Measurements from ENCODE around the gene RHOF.

RHOF gene

DNA sequence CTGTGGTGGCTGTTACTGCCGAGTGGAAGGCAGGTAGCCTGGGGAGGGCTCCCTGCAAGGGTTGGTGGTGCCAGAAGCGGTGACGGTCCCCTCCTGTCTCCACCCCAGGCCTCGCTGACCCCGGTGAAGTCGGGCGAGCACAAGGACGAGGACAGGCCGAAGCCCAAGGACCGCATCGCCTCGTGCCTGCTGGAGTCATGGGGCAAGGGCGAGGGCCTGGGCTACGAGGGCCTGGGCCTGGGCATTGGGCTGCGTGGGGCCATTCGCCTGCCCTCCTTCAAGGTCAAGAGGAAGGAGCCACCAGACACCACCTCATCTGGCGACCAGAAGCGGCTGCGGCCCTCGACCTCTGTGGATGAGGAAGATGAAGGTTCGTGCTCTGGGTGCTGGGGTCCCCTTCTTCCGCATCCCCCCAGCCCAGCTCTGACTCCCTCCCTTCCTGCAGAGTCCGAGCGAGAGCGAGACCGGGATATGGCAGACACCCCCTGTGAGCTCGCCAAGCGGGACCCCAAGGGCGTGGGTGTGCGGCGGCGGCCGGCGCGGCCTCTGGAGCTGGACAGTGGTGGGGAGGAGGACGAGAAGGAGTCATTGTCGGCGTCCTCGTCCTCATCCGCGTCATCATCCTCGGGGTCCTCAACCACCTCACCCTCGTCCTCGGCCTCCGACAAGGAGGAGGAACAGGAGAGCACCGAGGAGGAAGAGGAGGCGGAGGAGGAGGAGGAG, 23.6 kb upstream of the RHOF start:
- peaks cover 94% of the 10 kb centered on the region for H3K36me3 ChIP-seq
- peaks cover 19 to 30% of the 10 kb centered on the region in 2 experiments for H3K4me1 ChIP-seq (ENCODE audit: control insufficient read depth in 1 of 2, insufficient read depth in 1 of 2, low read depth in 1 of 2, low read length in 1 of 2)
- H3K27ac ChIP-seq, result no peak overlapping the region
- H3K9me3 ChIP-seq, result no peaks in the 10 kb centered on the region
- no peaks in the 10 kb centered on the region for H3K27me3 ChIP-seq
- TF ChIP-seq, protein P1, sequence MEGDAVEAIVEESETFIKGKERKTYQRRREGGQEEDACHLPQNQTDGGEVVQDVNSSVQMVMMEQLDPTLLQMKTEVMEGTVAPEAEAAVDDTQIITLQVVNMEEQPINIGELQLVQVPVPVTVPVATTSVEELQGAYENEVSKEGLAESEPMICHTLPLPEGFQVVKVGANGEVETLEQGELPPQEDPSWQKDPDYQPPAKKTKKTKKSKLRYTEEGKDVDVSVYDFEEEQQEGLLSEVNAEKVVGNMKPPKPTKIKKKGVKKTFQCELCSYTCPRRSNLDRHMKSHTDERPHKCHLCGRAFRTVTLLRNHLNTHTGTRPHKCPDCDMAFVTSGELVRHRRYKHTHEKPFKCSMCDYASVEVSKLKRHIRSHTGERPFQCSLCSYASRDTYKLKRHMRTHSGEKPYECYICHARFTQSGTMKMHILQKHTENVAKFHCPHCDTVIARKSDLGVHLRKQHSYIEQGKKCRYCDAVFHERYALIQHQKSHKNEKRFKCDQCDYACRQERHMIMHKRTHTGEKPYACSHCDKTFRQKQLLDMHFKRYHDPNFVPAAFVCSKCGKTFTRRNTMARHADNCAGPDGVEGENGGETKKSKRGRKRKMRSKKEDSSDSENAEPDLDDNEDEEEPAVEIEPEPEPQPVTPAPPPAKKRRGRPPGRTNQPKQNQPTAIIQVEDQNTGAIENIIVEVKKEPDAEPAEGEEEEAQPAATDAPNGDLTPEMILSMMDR (IDR thresholded peaks at IDR 0.05), result no peak
- no peak overlapping the region for H3K4me3 ChIP-seq (ENCODE audit: low read depth in 1 of 2, low read length in 1 of 2)

DNA sequence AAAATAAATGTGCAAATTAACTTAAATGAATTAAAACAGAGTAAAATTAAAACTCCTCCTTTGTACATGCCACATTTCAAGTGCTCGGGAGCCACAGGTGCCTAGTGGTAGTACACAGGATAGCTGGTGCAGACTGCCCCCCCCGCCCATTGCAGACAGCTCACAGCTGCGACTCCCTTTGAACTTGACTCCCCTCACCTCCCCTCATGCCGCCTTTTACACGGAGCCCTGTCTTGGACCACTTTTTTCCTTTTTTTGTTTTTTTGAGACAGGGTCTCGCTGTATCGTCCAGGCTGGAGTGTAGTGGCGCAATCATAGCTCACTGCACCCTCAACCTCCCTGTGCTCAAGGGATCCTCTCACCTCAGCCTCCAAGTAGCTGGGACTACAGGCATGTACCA, 21.8 kb upstream of the RHOF start:
- H3K27me3 ChIP-seq, result no peaks in the 10 kb centered on the region
- peak overlapping the region; percentile 33 for H3K27ac ChIP-seq
- H3K9me3 ChIP-seq, result no peaks in the 10 kb centered on the region
- H3K4me1 ChIP-seq (ENCODE audit: control insufficient read depth in 1 of 2, insufficient read depth in 1 of 2, low read depth in 1 of 2, low read length in 1 of 2), result peaks cover 35 to 48% of the 10 kb centered on the region in 2 experiments
- TF ChIP-seq, protein P1 (IDR thresholded peaks at IDR 0.05), result no peak
- peaks cover 93% of the 10 kb centered on the region for H3K36me3 ChIP-seq
- H3K4me3 ChIP-seq (ENCODE audit: low read depth in 1 of 2, low read length in 1 of 2), result no peak overlapping the region

DNA sequence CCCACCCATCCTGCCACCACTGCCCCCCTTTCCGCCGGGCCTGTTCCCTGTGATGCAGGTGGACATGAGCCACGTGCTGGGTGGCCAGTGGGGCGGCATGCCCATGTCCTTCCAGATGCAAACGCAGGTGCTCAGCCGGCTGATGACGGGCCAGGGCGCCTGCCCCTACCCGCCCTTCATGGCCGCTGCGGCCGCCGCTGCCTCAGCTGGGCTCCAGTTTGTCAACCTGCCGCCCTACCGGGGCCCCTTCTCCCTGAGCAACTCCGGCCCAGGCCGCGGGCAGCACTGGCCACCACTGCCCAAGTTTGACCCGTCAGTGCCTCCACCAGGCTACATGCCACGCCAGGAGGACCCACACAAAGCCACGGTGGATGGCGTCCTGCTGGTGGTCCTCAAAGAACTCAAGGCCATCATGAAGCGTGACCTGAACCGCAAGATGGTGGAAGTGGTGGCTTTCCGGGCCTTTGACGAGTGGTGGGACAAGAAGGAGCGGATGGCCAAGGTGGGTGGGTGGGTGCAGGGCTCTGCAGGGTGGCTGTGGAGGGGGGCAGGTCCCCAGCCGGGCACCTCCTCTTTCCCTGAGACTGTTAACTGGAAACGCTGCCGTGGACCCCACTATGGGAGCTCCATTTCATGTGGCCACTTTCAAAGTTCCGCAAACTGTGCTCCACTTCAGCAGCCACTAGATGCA, 21.1 kb upstream of the RHOF start:
- peaks cover 36 to 51% of the 10 kb centered on the region in 2 experiments for H3K4me1 ChIP-seq (ENCODE audit: control insufficient read depth in 1 of 2, insufficient read depth in 1 of 2, low read depth in 1 of 2, low read length in 1 of 2)

DNA sequence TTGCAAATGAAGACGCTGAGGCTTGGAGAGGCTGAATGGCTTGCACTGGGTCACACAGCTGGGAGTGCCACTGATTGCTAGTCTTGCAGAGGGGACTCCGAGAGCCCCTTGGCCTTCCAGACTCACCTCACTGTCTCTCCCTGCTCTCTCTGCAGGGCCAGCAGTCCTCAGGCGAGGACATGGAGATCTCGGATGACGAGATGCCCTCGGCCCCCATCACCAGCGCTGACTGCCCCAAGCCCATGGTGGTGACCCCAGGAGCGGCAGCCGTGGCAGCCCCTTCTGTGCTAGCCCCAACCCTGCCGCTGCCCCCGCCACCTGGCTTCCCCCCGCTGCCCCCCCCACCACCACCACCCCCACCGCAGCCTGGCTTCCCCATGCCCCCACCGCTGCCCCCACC, 20.5 kb upstream of the RHOF start:
- TF ChIP-seq, protein P1 (IDR thresholded peaks at IDR 0.05), result no peak
- Histone ChIP-seq H3K27ac (peak overlapping the region; percentile 100), H3K36me3 (peaks cover 93% of the 10 kb centered on the region)

More for the DNA sequence above, 21.1 kb upstream of the RHOF start:
- Histone ChIP-seq H3K9me3 (no peaks in the 10 kb centered on the region), H3K27ac (peak overlapping the region; percentile 33), H3K4me3 (ENCODE audit: low read depth in 1 of 2, low read length in 1 of 2) (no peak overlapping the region), H3K27me3 (no peaks in the 10 kb centered on the region), H3K36me3 (peaks cover 93% of the 10 kb centered on the region)
- TF ChIP-seq, protein P1 (IDR thresholded peaks at IDR 0.05), result no peak

DNA sequence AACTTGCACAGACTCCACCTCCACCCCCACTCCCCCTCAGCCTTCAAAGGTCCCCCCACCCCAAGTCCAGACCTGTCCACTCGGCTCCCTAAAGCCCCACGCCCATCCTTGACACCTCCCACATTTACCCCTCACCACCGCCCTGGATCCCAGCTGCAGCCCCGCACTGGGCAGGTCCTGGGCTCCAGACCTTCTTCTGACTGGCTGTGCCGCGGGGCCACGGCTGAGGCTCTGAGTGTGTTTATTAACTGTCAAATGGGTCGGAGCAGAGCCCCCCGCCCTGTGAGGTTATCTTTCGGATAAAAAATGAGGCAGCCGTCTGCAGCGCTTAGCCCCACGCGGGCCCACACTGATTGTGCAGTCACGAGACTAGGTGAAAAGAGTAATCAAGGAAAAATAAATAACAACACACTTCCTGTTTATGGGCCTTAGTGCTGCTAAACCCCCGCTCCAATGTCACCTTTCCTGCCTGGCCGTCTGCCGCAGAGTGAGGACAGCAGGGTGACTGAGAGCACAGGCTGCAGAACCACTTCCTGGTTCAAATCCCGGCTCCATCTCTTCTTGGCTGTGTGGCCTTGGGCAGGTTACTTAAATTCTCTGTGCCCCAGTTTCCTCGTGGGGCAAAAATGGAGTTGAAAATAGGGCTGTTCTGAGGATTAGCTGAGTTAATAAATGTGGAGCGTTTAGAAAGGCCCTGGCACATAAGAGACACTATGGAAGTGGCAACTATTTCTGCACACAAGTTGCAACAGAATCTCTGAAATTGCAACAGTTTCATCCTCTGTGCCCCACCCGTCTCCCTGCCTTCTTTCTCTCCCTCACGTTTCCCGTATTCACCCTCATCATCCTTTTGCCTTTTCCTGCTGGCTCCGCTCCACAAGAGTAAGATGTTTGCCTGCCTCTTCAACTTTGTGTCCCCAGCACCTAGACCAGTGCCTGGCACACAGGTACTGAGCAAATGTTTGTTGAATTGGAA, 19.7 kb upstream of the RHOF start:
- Histone ChIP-seq H3K36me3 (peaks cover 93% of the 10 kb centered on the region), H3K4me3 (ENCODE audit: low read depth in 1 of 2, low read length in 1 of 2) (peak overlapping the region; percentile 68 to 81), H3K4me1 (ENCODE audit: control insufficient read depth in 1 of 2, insufficient read depth in 1 of 2, low read depth in 1 of 2, low read length in 1 of 2) (peaks cover 45 to 60% of the 10 kb centered on the region in 2 experiments), H3K9me3 (no peaks in the 10 kb centered on the region), H3K27me3 (no peaks in the 10 kb centered on the region), H3K27ac (peak overlapping the region; percentile 100)
- TF ChIP-seq, protein P1 (IDR thresholded peaks at IDR 0.05), result no peak

More for the DNA sequence above, 20.5 kb upstream of the RHOF start:
- no peaks in the 10 kb centered on the region for H3K9me3 ChIP-seq
- H3K4me3 ChIP-seq (ENCODE audit: low read depth in 1 of 2, low read length in 1 of 2), result peak overlapping the region; percentile 68 to 81
- H3K4me1 ChIP-seq (ENCODE audit: control insufficient read depth in 1 of 2, insufficient read depth in 1 of 2, low read depth in 1 of 2, low read length in 1 of 2), result peaks cover 40 to 52% of the 10 kb centered on the region in 2 experiments
- H3K27me3 ChIP-seq, result no peaks in the 10 kb centered on the region
